H1 (cell line): ENCODE results near the gene EPB41L1. TPM values are rescaled to one million over a fixed set of nuclear protein-coding genes. Genes with fewer than 3 reads are reported as not detected.

Experiments
- CTCF ChIA-PET: fragments of 300-600 bp; sonication (Branson Sonifier 250); formaldehyde crosslinking; loops from one replicate; lab custom pipeline; 2021; ENCODE audit not compliant: partially characterized antibody; lab: Charles Lee
- POLR2A ChIA-PET: fragments of 300-600 bp; sonication (Branson Sonifier 250); formaldehyde crosslinking; loops from one replicate; lab custom pipeline; 2021; ENCODE audit warnings: inconsistent platforms; ENCODE audit not compliant: partially characterized antibody; lab: Charles Lee
- DNase-seq, 2 experiments: peaks; one replicate each; pipeline versions ENCODE4 v3.0.0 to v3.0.0-alpha.2; 2010 to 2022; ENCODE audit warnings: low spot score in 2 of 2, low read depth in 1 of 2, mixed read lengths in 1 of 2
- FAIRE-seq: peaks from 2 replicates; lab custom pipeline; 2011; peaks lifted over from hg19 to GRCh38; lab: Jason Lieb, UNC
- H2AFZ ChIP-seq: 2 replicates; pipeline ENCODE4 v1.8.1; 2012; ENCODE audit warnings: low read length, inconsistent platforms
- H2AK5ac ChIP-seq: 2 replicates; pipeline ENCODE4 v1.6.1; 2013; ENCODE audit warnings: low read depth, low read length
- H2BK120ac ChIP-seq: replicated peaks from 2 replicates; pipeline ENCODE3; 2013; ENCODE audit warnings: low read depth, low read length, inconsistent platforms
- H2BK12ac ChIP-seq: 2 replicates; pipeline ENCODE4 v1.6.1; 2013; ENCODE audit warnings: low read depth, low read length
- H2BK15ac ChIP-seq: 2 replicates; pipeline ENCODE4 v1.6.1; 2013; ENCODE audit warnings: low read length
- H2BK20ac ChIP-seq: 2 replicates; pipeline ENCODE4 v1.6.1; 2013; ENCODE audit warnings: low read length
- H2BK5ac ChIP-seq: 2 replicates; pipeline ENCODE4 v1.6.1; 2013; ENCODE audit warnings: low read depth, low read length
- H3K14ac ChIP-seq: 2 replicates; pipeline ENCODE4 v1.6.1; 2013; ENCODE audit warnings: inconsistent platforms; ENCODE audit not compliant: insufficient read length
- H3K18ac ChIP-seq: 2 replicates; pipeline ENCODE4 v1.6.1; 2013; ENCODE audit warnings: low read length; ENCODE audit errors: extremely low read depth
- H3K23ac ChIP-seq: 2 replicates; pipeline ENCODE4 v1.6.1; 2013; ENCODE audit warnings: inconsistent platforms; ENCODE audit not compliant: insufficient read length
- H3K23me2 ChIP-seq: 2 replicates; pipeline ENCODE4 v1.6.1; 2013; ENCODE audit warnings: low read depth, low read length
- H3K27ac ChIP-seq: 2 replicates; pipeline ENCODE4 v1.6.1; 2011; ENCODE audit warnings: low read depth, low read length, inconsistent platforms
- H3K27me3 ChIP-seq, 4 experiments: replicated peaks in 1 of 4; 1 replicate in 1 of 4; 2 replicates in 3 of 4; pipeline versions ENCODE4 v1.6.1 to v1.8.1; 2011 to 2013; ENCODE audit warnings: low read length in 3 of 4, mild to moderate bottlenecking in 3 of 4, inconsistent platforms in 2 of 4, mixed read lengths in 2 of 4, moderate library complexity in 1 of 4; ENCODE audit not compliant: control insufficient read depth in 3 of 4, insufficient read depth in 3 of 4; ENCODE audit errors: extremely low read depth in 1 of 4
- H3K36me3 ChIP-seq, 4 experiments: 2 replicates each; pipeline versions ENCODE4 v1.6.1 to v1.8.1; 2011 to 2013; ENCODE audit warnings: mild to moderate bottlenecking in 4 of 4, low read length in 3 of 4, moderate library complexity in 2 of 4, control low read depth in 1 of 4, inconsistent platforms in 1 of 4; ENCODE audit not compliant: insufficient read depth in 4 of 4, control insufficient read depth in 2 of 4
- H3K4ac ChIP-seq: replicated peaks from 2 replicates; pipeline ENCODE3; 2013; ENCODE audit warnings: low read length, low read depth, mixed read lengths, inconsistent platforms; ENCODE audit not compliant: insufficient read length
- H3K4me1 ChIP-seq, 4 experiments: replicated peaks in 1 of 4; 1 replicate in 1 of 4; 2 replicates in 3 of 4; pipeline versions ENCODE4 v1.6.1 to v1.8.1; 2011 to 2013; ENCODE audit warnings: low read length in 3 of 4, inconsistent platforms in 2 of 4, mixed read lengths in 1 of 4; ENCODE audit not compliant: insufficient read depth in 4 of 4, control insufficient read depth in 3 of 4
- H3K4me2 ChIP-seq, 2 experiments: 2 replicates each; pipeline versions ENCODE4 v1.6.1 to v1.8.1; 2011 to 2013; ENCODE audit warnings: low read depth in 2 of 2, low read length in 2 of 2, control low read depth in 1 of 2, inconsistent platforms in 1 of 2, mild to moderate bottlenecking in 1 of 2; ENCODE audit not compliant: insufficient read depth in 1 of 2
- H3K4me3 ChIP-seq, 4 experiments: fragments of 200-600, 300-600 bp in 1 of 4; sonication (generic), shearing (Covaris generic), sonication (Bioruptor Twin) in 1 of 4; 2 replicates each; pipeline versions ENCODE4 v1.5.1 to v1.8.1; 2011 to 2016; ENCODE audit warnings: low read length in 4 of 4, low read depth in 3 of 4, control low read depth in 2 of 4, inconsistent platforms in 2 of 4, mild to moderate bottlenecking in 2 of 4, mixed read lengths in 1 of 4, moderate library complexity in 1 of 4; ENCODE audit not compliant: insufficient read depth in 2 of 4; ENCODE audit errors: extremely low read depth in 1 of 4
- H3K56ac ChIP-seq: replicated peaks from 2 replicates; pipeline ENCODE3; 2013; ENCODE audit warnings: low read depth, mild to moderate bottlenecking, mixed read lengths, low read length, inconsistent platforms; ENCODE audit not compliant: insufficient read length
- H3K79me1 ChIP-seq: 2 replicates; pipeline ENCODE4 v1.6.1; 2013; ENCODE audit warnings: low read depth, low read length, control low read depth
- H3K79me2 ChIP-seq, 2 experiments: 2 replicates each; pipeline versions ENCODE4 v1.6.1 to v1.8.1; 2012 to 2013; ENCODE audit warnings: low read length in 2 of 2, mild to moderate bottlenecking in 2 of 2, inconsistent platforms in 1 of 2; ENCODE audit not compliant: insufficient read depth in 2 of 2, control insufficient read depth in 1 of 2
- H3K9ac ChIP-seq, 4 experiments: replicated peaks in 1 of 4; 1 replicate in 1 of 4; 2 replicates in 3 of 4; pipeline versions ENCODE4 v1.6.1 to v1.8.1; 2011 to 2013; ENCODE audit warnings: low read depth in 3 of 4, low read length in 3 of 4, control low read depth in 2 of 4, mild to moderate bottlenecking in 2 of 4, moderate library complexity in 2 of 4, inconsistent platforms in 1 of 4; ENCODE audit errors: extremely low read depth in 1 of 4
- H3K9me3 ChIP-seq, 2 experiments: 2 replicates each; pipeline versions ENCODE4 v1.6.1 to v1.8.1; 2012 to 2013; ENCODE audit warnings: mild to moderate bottlenecking in 2 of 2, moderate library complexity in 2 of 2, control low read depth in 1 of 2, inconsistent platforms in 1 of 2, low read depth in 1 of 2, low read length in 1 of 2, mixed read lengths in 1 of 2; ENCODE audit not compliant: insufficient read depth in 2 of 2
- H4K20me1 ChIP-seq, 2 experiments: replicated peaks in 1 of 2; 2 replicates each; pipeline versions ENCODE3 to v1.8.1; 2011 to 2013; ENCODE audit warnings: inconsistent platforms in 2 of 2, low read length in 2 of 2, mild to moderate bottlenecking in 1 of 2; ENCODE audit not compliant: insufficient read depth in 2 of 2, control insufficient read depth in 1 of 2
- H4K5ac ChIP-seq: 2 replicates; pipeline ENCODE4 v1.6.1; 2013; ENCODE audit warnings: low read length, low read depth, mixed read lengths, inconsistent platforms; ENCODE audit not compliant: insufficient read length
- H4K8ac ChIP-seq: 2 replicates; pipeline ENCODE4 v1.8.0; 2013; ENCODE audit warnings: mild to moderate bottlenecking, moderate library complexity, low read length, inconsistent platforms; ENCODE audit not compliant: insufficient read depth; ENCODE audit errors: extremely low read depth
- H4K91ac ChIP-seq: replicated peaks from 2 replicates; pipeline ENCODE3; 2013; ENCODE audit warnings: low read length, mixed read lengths, inconsistent platforms; ENCODE audit not compliant: insufficient read length
- BRCA1 ChIP-seq: IDR thresholded peaks from 2 replicates; pipeline ENCODE4 v1.6.1; 2012; ENCODE audit warnings: low read depth, low read length, improper control_type of control experiment
- CHD1 ChIP-seq: IDR thresholded peaks from 2 replicates; pipeline ENCODE4 v1.6.1; 2012; ENCODE audit warnings: low read depth, low read length, improper control_type of control experiment
- CHD2 ChIP-seq: IDR thresholded peaks from 2 replicates; pipeline ENCODE4 v1.6.1; 2012; ENCODE audit warnings: low read length, improper control_type of control experiment
- KDM5A ChIP-seq: fragments of 200-600 bp; IDR thresholded peaks from 2 replicates; pipeline ENCODE4 v1.7.1; 2012; ENCODE audit warnings: mild to moderate bottlenecking, low read length, inconsistent platforms, mixed read lengths
- MAX ChIP-seq: IDR thresholded peaks from 2 replicates; pipeline ENCODE4 v1.6.1; 2012; ENCODE audit warnings: inconsistent platforms
- TAF7 ChIP-seq: optimal IDR thresholded peaks from 2 replicates; pipeline ENCODE3; 2011; ENCODE audit warnings: low read depth, mild to moderate bottlenecking, inconsistent platforms, low read length, moderate library complexity, borderline replicate concordance
- TBP ChIP-seq: IDR thresholded peaks from 2 replicates; pipeline ENCODE4 v1.6.1; 2011; ENCODE audit warnings: low read depth, low read length, improper control_type of control experiment
- WGBS, 2 experiments: shearing (Covaris generic) in 1 of 2; methylation state at CpG; one replicate each; pipeline versions ENCODE4 v1.1.6 to v1.1.7; 2013 to 2015; ENCODE audit warnings: low lambda C conversion rate in 2 of 2, mixed read lengths in 2 of 2, inconsistent platforms in 1 of 2, low coverage in 1 of 2, missing lambda C conversion rate in 1 of 2; ENCODE audit not compliant: insufficient replicate concordance in 2 of 2, insufficient coverage in 1 of 2, insufficient read length in 1 of 2; ENCODE audit errors: extremely low coverage in 1 of 2, missing lambda C conversion rate in 1 of 2; 5-methylcytosine and 5-hydroxymethylcytosine counted together
- polyA plus RNA-seq, 7 experiments: library from polyadenylated mRNA; depleted of rRNA in 3 of 7; stranded (reverse) in 5 of 7; unstranded in 2 of 7; fragments of >200 nt in 5 of 7; fragments of 200-250 nt in 2 of 7; gene quantifications; 1 replicate in 5 of 7; 2 replicates in 1 of 7; 4 replicates in 1 of 7; pipeline versions ENCODE4 v1.2.1 to v1.2.3, GENCODE V29; 2011 to 2013; ENCODE audit warnings: missing spikeins in 2 of 7, mixed read lengths in 2 of 7
- total RNA-seq: library from RNA; stranded (reverse); fragmentation: NEBNext Ultra II Directional; extraction: Animal tissue kit (Norgen Biotek cat#: 25700); gene quantifications from 2 replicates; pipeline ENCODE4 v1.2.1, GENCODE V29; 2021

Gene EPB41L1
- total and polyA plus RNA-seq, 2 of the 8 experiments (the other 6 are each of a cell fraction or from before 2014, with no cell fraction given) = 14.8 to 36.0 TPM

DNA sequence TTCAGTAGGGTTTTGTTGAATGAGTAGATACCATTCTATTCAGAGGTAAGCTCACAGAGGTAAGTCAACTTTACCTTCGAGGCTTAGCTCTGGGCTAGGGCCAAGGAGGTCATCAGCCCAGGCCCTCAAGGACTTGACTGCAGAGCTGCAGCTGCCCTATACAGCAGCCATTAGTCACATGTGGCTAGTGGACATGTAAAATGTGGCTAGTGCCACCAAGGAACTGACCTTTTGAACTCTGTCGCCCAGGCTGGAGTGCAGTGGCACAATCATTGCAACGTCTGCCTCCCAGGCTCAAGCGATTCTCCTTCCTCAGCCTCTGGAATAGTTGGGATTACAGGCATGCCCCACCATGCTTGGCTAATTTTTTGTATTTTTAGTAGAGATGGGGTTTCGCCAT lies 47.9 kb upstream of the EPB41L1 start:
- H3K36me3 ChIP-seq = no peaks in the 10 kb centered on the region
- H3K4me1 ChIP-seq = peaks cover 0 to 5% (median 1%) of the 10 kb centered on the region in 4 experiments; a peak in 2 of 7 replicates
- no peak overlapping the region for H3K4me3 ChIP-seq
- H4K91ac ChIP-seq = no peak overlapping the region
- WGBS, 2 experiments = 84% methylated on average over 5 of the region's 5 CpGs; no CpG with 5 or more reads in 1 of the 2 experiments
- CTCF ChIA-PET = interaction anchor here (0.7 to 3.3 kb wide), 2 partner anchors 110 to 115 kb away, joined by 3 to 14 read pairs; no protein-coding TSS in a partner anchor
- H3K18ac ChIP-seq = no peak overlapping the region
- POLR2A ChIA-PET = interaction anchor here (1.6 kb wide), 1 partner anchor 9 kb away, joined by 3 read pairs; no protein-coding TSS in a partner anchor
- H3K79me1 ChIP-seq = no peaks in the 10 kb centered on the region; the same call in 1 of the 2 replicates
- H4K5ac ChIP-seq = no peak overlapping the region
- H3K27ac ChIP-seq = no peak overlapping the region
- FAIRE-seq (no peak), DNase-seq (no peak)
- H2BK15ac ChIP-seq = no peak overlapping the region
- H2BK120ac ChIP-seq = no peak overlapping the region
- no peak overlapping the region for H2BK12ac ChIP-seq
- no peak overlapping the region for H3K14ac ChIP-seq
- no peaks in the 10 kb centered on the region; the same call in 1 of the 2 replicates for H3K23me2 ChIP-seq
- no peak overlapping the region for H3K4ac ChIP-seq
- TF ChIP-seq MAX (no peak), TBP (no peak), TAF7 (no peak), BRCA1 (no peak), CHD2 (no peak), CHD1 (no peak), KDM5A (no peak)
- H4K20me1 ChIP-seq = peaks cover 0 to 2% of the 10 kb centered on the region in 2 experiments
- H4K8ac ChIP-seq = no peak overlapping the region
- H3K79me2 ChIP-seq = no peaks in the 10 kb centered on the region
- H2AFZ ChIP-seq = no peak overlapping the region
- no peak overlapping the region for H2AK5ac ChIP-seq
- H3K27me3 ChIP-seq = peaks cover 0 to 8% (median 5%) of the 10 kb centered on the region in 4 experiments; a peak in 4 of 7 replicates
- no peaks in the 10 kb centered on the region for H3K9me3 ChIP-seq
- no peak overlapping the region for H3K56ac ChIP-seq
- no peak overlapping the region for H3K9ac ChIP-seq
- H3K23ac ChIP-seq = no peak overlapping the region
- no peak overlapping the region for H2BK5ac ChIP-seq
- H3K4me2 ChIP-seq = no peak overlapping the region
- no peak overlapping the region for H2BK20ac ChIP-seq
